ENCODE data around the gene STK32C.

The STK32C gene

GRCh38 chr10:132282667-132283603 is 24.8 kb downstream of the STK32C start:
- H3K9ac ChIP-seq (ENCODE audit: low read depth in 1 of 2, low read length in 2 of 2) = no peak overlapping the region
- no peak overlapping the region for H3K27ac ChIP-seq (ENCODE audit: low read depth in 2 of 2, low read length in 2 of 2)
- H3K27me3 ChIP-seq (ENCODE audit: control insufficient read depth in 2 of 2, insufficient read depth in 2 of 2, low read length in 2 of 2) = peaks cover 0 to 2% of the 10 kb centered on the region in 2 donors
- H3K4me3 ChIP-seq (ENCODE audit: low read length in 2 of 2) = no peak overlapping the region
- H3K36me3 ChIP-seq (ENCODE audit: control insufficient read depth in 2 of 2, insufficient read depth in 2 of 2, low read length in 2 of 2) = no peaks in the 10 kb centered on the region
- no peaks in the 10 kb centered on the region for H3K4me1 ChIP-seq (ENCODE audit: control insufficient read depth in 2 of 2, insufficient read depth in 2 of 2, low read length in 2 of 2)
- no peaks in the 10 kb centered on the region for H3K9me3 ChIP-seq (ENCODE audit: control insufficient read depth in 2 of 2, low read length in 2 of 2)

GRCh38 chr10:132281915-132282666 is 25.7 kb downstream of the STK32C start:
- no peak overlapping the region for H3K27ac ChIP-seq (ENCODE audit: low read depth in 2 of 2, low read length in 2 of 2)
- H3K4me1 ChIP-seq (ENCODE audit: control insufficient read depth in 2 of 2, insufficient read depth in 2 of 2, low read length in 2 of 2) = no peaks in the 10 kb centered on the region
- peaks cover 0 to 2% of the 10 kb centered on the region in 2 donors for H3K27me3 ChIP-seq (ENCODE audit: control insufficient read depth in 2 of 2, insufficient read depth in 2 of 2, low read length in 2 of 2)

GRCh38 chr10:132280646-132281074 is 27.1 kb downstream of the STK32C start:
- Histone ChIP-seq H3K9ac (ENCODE audit: low read depth in 1 of 2, low read length in 2 of 2) (no peak overlapping the region), H3K27ac (ENCODE audit: low read depth in 2 of 2, low read length in 2 of 2) (no peak overlapping the region), H3K9me3 (ENCODE audit: control insufficient read depth in 2 of 2, low read length in 2 of 2) (no peaks in the 10 kb centered on the region), H3K4me3 (ENCODE audit: low read length in 2 of 2) (no peak overlapping the region), H3K27me3 (ENCODE audit: control insufficient read depth in 2 of 2, insufficient read depth in 2 of 2, low read length in 2 of 2) (peaks cover 0 to 2% of the 10 kb centered on the region in 2 donors), H3K36me3 (ENCODE audit: control insufficient read depth in 2 of 2, insufficient read depth in 2 of 2, low read length in 2 of 2) (no peaks in the 10 kb centered on the region), H3K4me1 (ENCODE audit: control insufficient read depth in 2 of 2, insufficient read depth in 2 of 2, low read length in 2 of 2) (no peaks in the 10 kb centered on the region)

More at GRCh38 chr10:132281915-132282666, 25.7 kb downstream of the STK32C start:
- H3K9me3 ChIP-seq (ENCODE audit: control insufficient read depth in 2 of 2, low read length in 2 of 2) = no peaks in the 10 kb centered on the region
- no peaks in the 10 kb centered on the region for H3K36me3 ChIP-seq (ENCODE audit: control insufficient read depth in 2 of 2, insufficient read depth in 2 of 2, low read length in 2 of 2)
- no peak overlapping the region for H3K4me3 ChIP-seq (ENCODE audit: low read length in 2 of 2)
- H3K9ac ChIP-seq (ENCODE audit: low read depth in 1 of 2, low read length in 2 of 2) = no peak overlapping the region

- Histone ChIP-seq H3K9ac (ENCODE audit: low read depth in 1 of 2, low read length in 2 of 2) (no peak overlapping the region), H3K4me3 (ENCODE audit: low read length in 2 of 2) (no peak overlapping the region)
These were observed 27.7 kb downstream of the STK32C start for GRCh38 chr10:132279873-132280645.

GRCh38 chr10:132277311-132277741 is 30.4 kb downstream of the STK32C start:
- H3K27me3 ChIP-seq (ENCODE audit: control insufficient read depth in 2 of 2, insufficient read depth in 2 of 2, low read length in 2 of 2) = no peaks in the 10 kb centered on the region

More at GRCh38 chr10:132279873-132280645, 27.7 kb downstream of the STK32C start:
- Histone ChIP-seq H3K36me3 (ENCODE audit: control insufficient read depth in 2 of 2, insufficient read depth in 2 of 2, low read length in 2 of 2) (no peaks in the 10 kb centered on the region), H3K27ac (ENCODE audit: low read depth in 2 of 2, low read length in 2 of 2) (no peak overlapping the region), H3K27me3 (ENCODE audit: control insufficient read depth in 2 of 2, insufficient read depth in 2 of 2, low read length in 2 of 2) (peaks cover 0 to 2% of the 10 kb centered on the region in 2 donors), H3K9me3 (ENCODE audit: control insufficient read depth in 2 of 2, low read length in 2 of 2) (no peaks in the 10 kb centered on the region), H3K4me1 (ENCODE audit: control insufficient read depth in 2 of 2, insufficient read depth in 2 of 2, low read length in 2 of 2) (no peaks in the 10 kb centered on the region)

GRCh38 chr10:132276706-132277105 is 31.0 kb downstream of the STK32C start:
- H3K4me1 ChIP-seq (ENCODE audit: control insufficient read depth in 2 of 2, insufficient read depth in 2 of 2, low read length in 2 of 2) = peaks cover 0 to 3% of the 10 kb centered on the region in 2 donors
- H3K9ac ChIP-seq (ENCODE audit: low read depth in 1 of 2, low read length in 2 of 2) = no peak overlapping the region
- no peaks in the 10 kb centered on the region for H3K27me3 ChIP-seq (ENCODE audit: control insufficient read depth in 2 of 2, insufficient read depth in 2 of 2, low read length in 2 of 2)
- no peaks in the 10 kb centered on the region for H3K36me3 ChIP-seq (ENCODE audit: control insufficient read depth in 2 of 2, insufficient read depth in 2 of 2, low read length in 2 of 2)
- H3K4me3 ChIP-seq (ENCODE audit: low read length in 2 of 2) = no peak overlapping the region
- H3K9me3 ChIP-seq (ENCODE audit: control insufficient read depth in 2 of 2, low read length in 2 of 2) = no peaks in the 10 kb centered on the region
- H3K27ac ChIP-seq (ENCODE audit: low read depth in 2 of 2, low read length in 2 of 2) = no peak overlapping the region

More at GRCh38 chr10:132277311-132277741, 30.4 kb downstream of the STK32C start:
- H3K4me3 ChIP-seq (ENCODE audit: low read length in 2 of 2) = no peak overlapping the region
- no peak overlapping the region for H3K27ac ChIP-seq (ENCODE audit: low read depth in 2 of 2, low read length in 2 of 2)
- H3K9me3 ChIP-seq (ENCODE audit: control insufficient read depth in 2 of 2, low read length in 2 of 2) = no peaks in the 10 kb centered on the region
- no peaks in the 10 kb centered on the region for H3K4me1 ChIP-seq (ENCODE audit: control insufficient read depth in 2 of 2, insufficient read depth in 2 of 2, low read length in 2 of 2)
- H3K36me3 ChIP-seq (ENCODE audit: control insufficient read depth in 2 of 2, insufficient read depth in 2 of 2, low read length in 2 of 2) = no peaks in the 10 kb centered on the region
- H3K9ac ChIP-seq (ENCODE audit: low read depth in 1 of 2, low read length in 2 of 2) = no peak overlapping the region

- no peak overlapping the region for H3K27ac ChIP-seq (ENCODE audit: low read depth in 2 of 2, low read length in 2 of 2)
- H3K4me1 ChIP-seq (ENCODE audit: control insufficient read depth in 2 of 2, insufficient read depth in 2 of 2, low read length in 2 of 2) = peaks cover 0 to 3% of the 10 kb centered on the region in 2 donors
- H3K4me3 ChIP-seq (ENCODE audit: low read length in 2 of 2) = no peak overlapping the region
- no peaks in the 10 kb centered on the region for H3K9me3 ChIP-seq (ENCODE audit: control insufficient read depth in 2 of 2, low read length in 2 of 2)
- no peaks in the 10 kb centered on the region for H3K27me3 ChIP-seq (ENCODE audit: control insufficient read depth in 2 of 2, insufficient read depth in 2 of 2, low read length in 2 of 2)
- H3K9ac ChIP-seq (ENCODE audit: low read depth in 1 of 2, low read length in 2 of 2) = no peak overlapping the region
- H3K36me3 ChIP-seq (ENCODE audit: control insufficient read depth in 2 of 2, insufficient read depth in 2 of 2, low read length in 2 of 2) = no peaks in the 10 kb centered on the region
These were observed 31.5 kb downstream of the STK32C start for GRCh38 chr10:132276179-132276675.

GRCh38 chr10:132275426-132276178 is 32.1 kb downstream of the STK32C start:
- no peaks in the 10 kb centered on the region for H3K27me3 ChIP-seq (ENCODE audit: control insufficient read depth in 2 of 2, insufficient read depth in 2 of 2, low read length in 2 of 2)
- no peak overlapping the region for H3K9ac ChIP-seq (ENCODE audit: low read depth in 1 of 2, low read length in 2 of 2)
- no peaks in the 10 kb centered on the region for H3K36me3 ChIP-seq (ENCODE audit: control insufficient read depth in 2 of 2, insufficient read depth in 2 of 2, low read length in 2 of 2)
- H3K4me3 ChIP-seq (ENCODE audit: low read length in 2 of 2) = no peak overlapping the region
- no peak overlapping the region for H3K27ac ChIP-seq (ENCODE audit: low read depth in 2 of 2, low read length in 2 of 2)
- H3K9me3 ChIP-seq (ENCODE audit: control insufficient read depth in 2 of 2, low read length in 2 of 2) = no peaks in the 10 kb centered on the region
- H3K4me1 ChIP-seq (ENCODE audit: control insufficient read depth in 2 of 2, insufficient read depth in 2 of 2, low read length in 2 of 2) = peaks cover 0 to 3% of the 10 kb centered on the region in 2 donors

GRCh38 chr10:132274986-132275385 is 32.8 kb downstream of the STK32C start:
- no peak overlapping the region for H3K9ac ChIP-seq (ENCODE audit: low read depth in 1 of 2, low read length in 2 of 2)
- no peaks in the 10 kb centered on the region for H3K27me3 ChIP-seq (ENCODE audit: control insufficient read depth in 2 of 2, insufficient read depth in 2 of 2, low read length in 2 of 2)
- H3K4me3 ChIP-seq (ENCODE audit: low read length in 2 of 2) = no peak overlapping the region
- no peak overlapping the region for H3K27ac ChIP-seq (ENCODE audit: low read depth in 2 of 2, low read length in 2 of 2)
- H3K9me3 ChIP-seq (ENCODE audit: control insufficient read depth in 2 of 2, low read length in 2 of 2) = no peaks in the 10 kb centered on the region
- peaks cover 0 to 3% of the 10 kb centered on the region in 2 donors for H3K4me1 ChIP-seq (ENCODE audit: control insufficient read depth in 2 of 2, insufficient read depth in 2 of 2, low read length in 2 of 2)
- H3K36me3 ChIP-seq (ENCODE audit: control insufficient read depth in 2 of 2, insufficient read depth in 2 of 2, low read length in 2 of 2) = no peaks in the 10 kb centered on the region

All from mucosa of rectum (tissue), 2 donors.